Measurements from ENCODE around the gene KRAS.
"Not testable (repeated sequence)": the region's sequence is repeated elsewhere in the genome, so short reads cannot be mapped to it uniquely, and the experiment has no call there.

KRAS gene

GRCh38 chr12:25250744-25251730, at the start of gene KRAS:
Gene KRAS (minus strand): TSS chr12:25250929.
- DNase-seq (ENCODE audit: low read depth) = peak; percentile 90

DNA sequence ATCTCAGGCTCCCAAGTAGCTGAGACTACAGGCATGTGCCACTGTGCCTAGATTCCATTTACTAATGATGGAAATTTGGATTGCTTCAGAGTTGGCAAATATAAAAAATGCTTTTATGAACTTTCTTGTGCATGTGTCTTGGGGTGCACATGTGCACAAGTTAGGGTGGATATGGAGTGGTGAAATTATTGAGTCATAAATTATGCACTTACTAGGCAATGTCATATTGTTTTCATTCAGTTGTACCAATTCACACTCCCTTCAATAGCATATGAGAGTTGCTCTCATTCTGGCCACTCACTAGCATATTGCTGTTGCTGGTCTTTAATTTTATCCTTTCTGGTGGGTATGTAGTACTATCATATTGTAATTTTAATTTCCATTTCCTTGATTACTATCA, 45.7 kb upstream of the KRAS start:
- DNase-seq (ENCODE audit: low read depth) = no peak

DNA sequence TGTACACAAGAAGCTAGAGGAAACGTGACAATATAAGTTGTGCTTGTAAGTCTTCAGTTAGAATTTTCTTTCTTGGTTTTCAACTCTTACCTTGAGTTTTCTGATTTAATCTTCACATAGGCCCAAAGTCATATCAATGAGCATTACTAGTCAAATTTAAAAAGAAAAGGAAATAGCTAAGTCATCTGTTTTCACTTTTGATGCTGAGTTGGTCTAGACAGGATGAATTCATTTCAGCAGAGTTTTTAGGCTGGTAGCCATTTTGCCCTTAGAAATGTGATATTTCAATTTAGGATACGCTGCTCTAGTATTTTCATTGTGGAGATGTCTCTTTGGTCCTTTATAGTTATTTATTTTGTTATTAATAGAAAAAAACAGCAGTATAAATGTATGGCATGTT, 44.6 kb upstream of the KRAS start:
- DNase-seq (ENCODE audit: low read depth) = no peak

DNA sequence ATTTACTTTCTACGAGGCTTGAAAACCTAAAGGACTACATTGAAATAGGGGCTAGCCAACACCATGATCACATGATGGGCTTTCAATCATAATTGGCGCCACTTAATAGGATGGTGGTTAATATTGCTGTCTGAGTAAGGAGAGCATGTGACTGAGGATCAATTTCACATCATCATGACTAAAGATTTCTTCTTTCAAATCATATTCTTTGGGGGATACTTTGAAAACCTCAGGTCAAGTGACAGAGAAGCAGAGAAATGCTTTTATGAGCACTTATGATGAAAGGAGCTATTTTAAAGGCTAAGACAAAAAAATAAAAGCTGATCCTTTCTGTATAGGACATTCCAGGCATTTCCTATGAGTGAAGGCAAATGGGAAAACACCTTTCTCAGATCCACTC, 42.9 kb upstream of the KRAS start:
- no peak for DNase-seq (ENCODE audit: low read depth)

GRCh38 chr12:25292810-25293221, 42.1 kb upstream of the KRAS start:
- DNase-seq (ENCODE audit: low read depth) = not testable (repeated sequence)

- DNase-seq (ENCODE audit: low read depth) = no peak
Observed at GRCh38 chr12:25287610-25288009, 36.9 kb upstream of the KRAS start.

GRCh38 chr12:25286837-25287236, 36.1 kb upstream of the KRAS start:
- DNase-seq (ENCODE audit: low read depth) = no peak

- no peak for DNase-seq (ENCODE audit: low read depth)
Observed at GRCh38 chr12:25284024-25284423, 33.3 kb upstream of the KRAS start.

- no peak for DNase-seq (ENCODE audit: low read depth)
Observed at GRCh38 chr12:25283006-25283405, 32.3 kb upstream of the KRAS start.

GRCh38 chr12:25280082-25280481, 29.4 kb upstream of the KRAS start:
- DNase-seq (ENCODE audit: low read depth) = no peak

GRCh38 chr12:25278269-25278668, 27.5 kb upstream of the KRAS start:
- no peak for DNase-seq (ENCODE audit: low read depth)

GRCh38 chr12:25276199-25276937, 25.6 kb upstream of the KRAS start:
- peak; percentile 65 for DNase-seq (ENCODE audit: low read depth)

DNA sequence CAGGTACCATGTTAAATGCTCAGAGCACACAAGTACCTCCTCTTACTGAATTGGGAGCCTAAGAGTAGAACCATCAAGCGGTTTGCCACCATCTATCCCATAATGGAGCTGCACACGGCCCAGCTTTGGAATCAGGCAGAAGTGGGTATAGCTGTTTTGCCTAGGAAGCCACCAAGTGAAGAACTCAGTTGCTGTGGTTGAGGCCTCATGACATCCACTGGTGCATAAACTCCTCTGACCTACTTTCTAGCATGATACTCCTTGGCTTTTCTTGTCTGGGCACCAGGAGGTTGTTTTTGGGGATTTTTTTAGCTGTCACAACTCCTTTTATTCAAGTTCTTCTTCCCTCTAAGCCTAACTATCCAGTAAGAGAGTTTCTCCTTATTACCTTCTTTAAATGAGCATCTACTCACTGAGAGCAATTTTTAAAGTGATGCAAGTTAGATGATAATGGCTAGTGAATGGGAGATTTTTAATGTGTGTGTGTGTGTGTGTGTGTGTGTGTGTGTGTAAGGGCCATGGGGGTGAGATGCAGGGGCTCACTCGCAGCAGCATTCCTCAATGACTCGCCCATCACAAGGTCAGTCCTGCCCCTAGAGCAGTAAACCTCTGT, 20.9 kb upstream of the KRAS start:
- no peak for DNase-seq (ENCODE audit: low read depth)

- DNase-seq (ENCODE audit: low read depth) = no peak
Observed at GRCh38 chr12:25269701-25270100, 19.0 kb upstream of the KRAS start.

- no peak for DNase-seq (ENCODE audit: low read depth)
Observed at GRCh38 chr12:25266497-25266896, 15.8 kb upstream of the KRAS start.

DNA sequence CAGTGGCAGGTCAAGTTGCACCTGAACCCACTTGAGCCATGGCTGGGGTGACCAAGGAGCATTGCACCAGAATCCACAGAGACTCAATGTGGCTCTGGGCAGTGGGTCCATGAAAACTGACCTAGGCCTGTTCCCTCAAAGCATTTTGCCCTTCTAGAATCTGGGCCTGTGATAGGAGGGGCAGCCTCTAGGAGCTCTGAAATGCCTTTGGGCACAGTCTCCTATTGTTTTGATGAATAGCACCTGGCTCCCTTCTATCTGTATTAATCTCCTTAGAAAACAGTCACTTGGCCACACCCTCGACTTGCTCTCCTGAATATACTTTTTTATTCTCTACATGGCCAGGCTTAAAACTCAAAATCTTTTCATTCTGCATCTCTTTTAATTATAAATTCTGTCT, 14.1 kb upstream of the KRAS start:
- no peak for DNase-seq (ENCODE audit: low read depth)

- no peak for DNase-seq (ENCODE audit: low read depth)
Observed at GRCh38 chr12:25264114-25264513, 13.4 kb upstream of the KRAS start.

- no peak for DNase-seq (ENCODE audit: low read depth)
Observed at GRCh38 chr12:25263594-25263993, 12.9 kb upstream of the KRAS start.

- DNase-seq (ENCODE audit: low read depth) = no peak
Observed at GRCh38 chr12:25262389-25263074, 11.8 kb upstream of the KRAS start.

DNA sequence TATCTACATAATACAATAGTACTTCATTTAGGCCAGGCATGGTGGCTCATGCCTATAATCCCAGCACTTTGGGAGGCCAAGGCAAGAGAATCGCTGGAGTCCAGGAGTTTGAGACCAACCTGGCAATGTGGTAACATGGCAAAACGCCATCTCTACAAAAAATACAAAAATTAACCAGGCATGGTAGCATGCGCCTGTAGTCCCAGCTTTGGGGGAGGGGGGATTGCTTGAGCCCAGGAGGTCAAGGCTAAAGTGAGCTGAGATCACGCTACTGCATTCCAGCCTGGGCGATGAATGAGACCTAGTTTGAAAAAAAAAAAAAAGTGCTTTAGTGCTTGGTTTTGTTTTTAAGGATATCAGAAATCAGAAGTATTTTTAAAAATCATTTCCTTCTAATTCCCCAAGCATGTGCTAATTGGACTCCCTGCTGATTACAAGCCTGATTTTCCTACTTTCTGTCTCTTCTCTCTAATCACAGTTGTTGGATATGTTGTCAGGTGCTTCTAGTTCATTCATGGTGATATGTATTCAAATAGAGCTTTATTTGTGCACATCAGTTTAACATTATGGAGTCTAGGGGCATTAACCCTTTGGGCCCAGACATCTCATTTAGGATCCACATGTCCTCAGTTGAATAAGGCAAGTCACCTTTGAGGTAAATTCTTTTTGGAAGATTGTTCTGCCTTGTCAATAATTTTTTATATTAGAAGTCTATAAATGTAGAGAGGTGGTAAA, 7.0 kb upstream of the KRAS start:
- no peak for DNase-seq (ENCODE audit: low read depth)

- DNase-seq (ENCODE audit: low read depth) = no peak
Observed at GRCh38 chr12:25256826-25257225, 6.1 kb upstream of the KRAS start.

All from stimulated activated CD4-positive, alpha-beta T cell treated with anti-CD3 and anti-CD28 coated beads, Interleukin-2, amount 100 ng/mL, for 4 hours (primary cell).